Measurements from ENCODE around the gene PNKP.
A peak's percentile ranks its signal among the peaks of the same experiment; 100 is the strongest.

Gene PNKP

GRCh38 chr19:49823472-49823871 is 43.9 kb downstream of the PNKP start:
- no peak for DNase-seq (ENCODE audit: low spot score)

- peak; percentile 93 for DNase-seq (ENCODE audit: low spot score)
Measured at GRCh38 chr19:49820125-49820524, 47.3 kb downstream of the PNKP start.

- peak; percentile 56 for DNase-seq (ENCODE audit: low spot score)
Measured at GRCh38 chr19:49819452-49820115, 47.8 kb downstream of the PNKP start.

- peak; percentile 33 for DNase-seq (ENCODE audit: low spot score)
Measured at GRCh38 chr19:49818649-49819370, 48.6 kb downstream of the PNKP start.

- peak; percentile 90 for DNase-seq (ENCODE audit: low spot score)
Measured at GRCh38 chr19:49817964-49818648, 49.3 kb downstream of the PNKP start, which contains the start of gene MED25. Gene MED25, plus strand, starts transcription at chr19:49818289. Its CDS starts 53 bp downstream, at chr19:49818342.

- no peak for DNase-seq (ENCODE audit: low spot score)
Measured at GRCh38 chr19:49816590-49816989, 50.8 kb downstream of the PNKP start.

- no peak for DNase-seq (ENCODE audit: low spot score)
Measured at GRCh38 chr19:49814010-49814409, 53.4 kb downstream of the PNKP start.

- DNase-seq (ENCODE audit: low spot score), result peak; percentile 98
Measured at GRCh38 chr19:49812997-49813861, 54.1 kb downstream of the PNKP start, which contains the start of gene FUZ. Gene FUZ, minus strand, starts transcription at chr19:49813292. Its CDS starts 186 bp downstream, at chr19:49813106.

- no peak for DNase-seq (ENCODE audit: low spot score)
Measured at GRCh38 chr19:49812452-49812996, 54.9 kb downstream of the PNKP start.

GRCh38 chr19:49811328-49811727 is 56.0 kb downstream of the PNKP start:
- no peak for DNase-seq (ENCODE audit: low spot score)

All from hematopoietic multipotent progenitor cell treated with erythropoietin and hydrocortisone succinate and interleukin-3 and kit ligand, for 15 days (in vitro differentiated cells).